HCT116 (cell line): ENCODE measurements around the gene HNMT. TPM values are rescaled to one million over a fixed set of nuclear protein-coding genes. Genes with fewer than 3 reads are reported as not detected.

Experiments
- ATAC-seq: fragments of 200-7000 bp; cut with Tn5 transposase; 2 replicates; pipeline ENCODE4 v1.9.1; 2020; ENCODE audit warnings: mild to moderate bottlenecking, moderate library complexity
- BruUV-seq: library from RNA; stranded (reverse); fragments of 400-500 nt; replicated peaks from 2 replicates; lab custom pipeline; 2021; lab: Mats Ljungman, UMichigan
- CTCF ChIA-PET: fragments of 300-600 bp; sonication (Branson Sonifier 250); formaldehyde crosslinking; loops from one replicate; lab custom pipeline; 2021; ENCODE audit warnings: antibody characterized with exemption; lab: Charles Lee
- POLR2A ChIA-PET: fragments of 300-600, 350-600 bp; sonication (Branson Sonifier 250); formaldehyde crosslinking; loops from one replicate; lab custom pipeline; 2021; ENCODE audit warnings: antibody characterized with exemption; lab: Charles Lee
- RAD21 ChIA-PET, 2 experiments: fragments of 300-600 bp; sonication (Branson Sonifier 250); formaldehyde crosslinking; loops; one replicate each; lab custom pipeline; 2023; ENCODE audit warnings: low total read pairs in 2 of 2; ENCODE audit not compliant: uncharacterized antibody in 2 of 2, unreplicated experiment in 2 of 2, low non-redundant PET in 1 of 2; lab: Charles Lee
- DNase-seq: peaks from one replicate; pipeline ENCODE4 v3.0.0-alpha.2; 2010; ENCODE audit warnings: low read depth, low spot score
- H2AFZ ChIP-seq: fragments of 200-600 bp; shearing (Covaris generic), sonication (generic); 2 replicates; pipeline ENCODE4 v1.6.1; 2017; ENCODE audit warnings: low read depth, mixed run types, mixed read lengths, antibody characterized with exemption, low read length; ENCODE audit not compliant: poor library complexity, severe bottlenecking
- H3K27ac ChIP-seq: 2 replicates; pipeline ENCODE4 v1.5.1; 2012; ENCODE audit warnings: low read depth, low read length
- H3K27me3 ChIP-seq: fragments of 200-600 bp; sonication (generic); 2 replicates; pipeline ENCODE4 v1.6.1; 2016; ENCODE audit warnings: mixed run types, low read length, mixed read lengths; ENCODE audit not compliant: insufficient read depth
- H3K36me3 ChIP-seq, 2 experiments: fragments of 200-500 bp in 1 of 2; fragments of 200-600 bp in 1 of 2; sonication (Bioruptor generic) in 1 of 2; sonication (generic) in 1 of 2; 2 replicates each; pipeline versions ENCODE4 v1.5.1 to v1.6.1; 2014 to 2016; ENCODE audit warnings: low read length in 2 of 2, inconsistent platforms in 1 of 2, mixed read lengths in 1 of 2, mixed run types in 1 of 2; ENCODE audit not compliant: insufficient read depth in 2 of 2, control insufficient read depth in 1 of 2
- H3K4me1 ChIP-seq, 2 experiments: fragments of 200-600 bp in 1 of 2; sonication (generic) in 1 of 2; 2 replicates each; pipeline versions ENCODE4 v1.5.1 to v1.6.1; 2012 to 2017; ENCODE audit warnings: low read length in 2 of 2, inconsistent platforms in 1 of 2, mild to moderate bottlenecking in 1 of 2, mixed read lengths in 1 of 2, mixed run types in 1 of 2, moderate library complexity in 1 of 2; ENCODE audit not compliant: insufficient read depth in 2 of 2, control insufficient read depth in 1 of 2
- H3K4me2 ChIP-seq: fragments of 200-600 bp; sonication (generic); 2 replicates; pipeline ENCODE4 v1.6.1; 2017; ENCODE audit warnings: mixed run types, low read length, mixed read lengths
- H3K4me3 ChIP-seq, 2 experiments: fragments of 200-600 bp in 1 of 2; sonication (generic) in 1 of 2; replicated peaks in 1 of 2; 2 replicates each; pipeline ENCODE4 v1.5.1; 2011 to 2016; ENCODE audit warnings: low read length in 2 of 2, control low read depth in 1 of 2, low read depth in 1 of 2, mild to moderate bottlenecking in 1 of 2, mixed read lengths in 1 of 2, mixed run types in 1 of 2
- H3K79me2 ChIP-seq: fragments of 200-600 bp; sonication (generic); 2 replicates; pipeline ENCODE4 v1.6.1; 2017; ENCODE audit warnings: mild to moderate bottlenecking, mixed run types, low read length, moderate library complexity, mixed read lengths; ENCODE audit not compliant: insufficient read depth
- H3K9ac ChIP-seq: fragments of 200-600 bp; sonication (generic); 2 replicates; pipeline ENCODE4 v1.6.1; 2016; ENCODE audit warnings: low read length, mixed read lengths
- H3K9me2 ChIP-seq: fragments of 200-600 bp; sonication (generic), shearing (Covaris generic); 2 replicates; pipeline ENCODE4 v1.6.1; 2017; ENCODE audit warnings: mixed run types, mild to moderate bottlenecking, moderate library complexity; ENCODE audit not compliant: insufficient read depth
- H3K9me3 ChIP-seq, 2 experiments: fragments of 200-500 bp in 1 of 2; fragments of 200-600 bp in 1 of 2; sonication (Bioruptor generic) in 1 of 2; sonication (generic) in 1 of 2; 2 replicates each; pipeline ENCODE4 v1.6.1; 2014 to 2017; ENCODE audit warnings: low read length in 2 of 2, mixed read lengths in 2 of 2, inconsistent platforms in 1 of 2, low read depth in 1 of 2, mild to moderate bottlenecking in 1 of 2, mixed run types in 1 of 2, moderate library complexity in 1 of 2; ENCODE audit not compliant: control insufficient read depth in 1 of 2, insufficient read depth in 1 of 2
- H4K20me1 ChIP-seq: fragments of 200-600 bp; sonication (generic), shearing (Covaris generic); 2 replicates; pipeline ENCODE4 v1.6.1; 2017; ENCODE audit warnings: mixed run types, mild to moderate bottlenecking, moderate library complexity; ENCODE audit not compliant: insufficient read depth
- CBX3 ChIP-seq: IDR thresholded peaks from 2 replicates; pipeline ENCODE4 v1.6.1; 2012; ENCODE audit warnings: low read depth
- CEBPB ChIP-seq: IDR thresholded peaks from 2 replicates; pipeline ENCODE4 v1.6.1; 2012; ENCODE audit warnings: low read depth
- EGR1 ChIP-seq: IDR thresholded peaks from 2 replicates; pipeline ENCODE4 v1.6.1; 2012; ENCODE audit warnings: low read depth
- ELF1 ChIP-seq: IDR thresholded peaks from 2 replicates; pipeline ENCODE4 v1.6.1; 2012; ENCODE audit warnings: low read depth, borderline replicate concordance
- JUND ChIP-seq: IDR thresholded peaks from 2 replicates; pipeline ENCODE4 v1.6.1; 2012
- POLR2A ChIP-seq: IDR thresholded peaks from 2 replicates; pipeline ENCODE4 v1.7.0; 2011; ENCODE audit warnings: borderline replicate concordance; ENCODE audit not compliant: insufficient read depth, insufficient read length; ENCODE audit errors: extremely low read depth
- SIN3A ChIP-seq: IDR thresholded peaks from 2 replicates; pipeline ENCODE4 v1.6.1; 2012; ENCODE audit warnings: low read depth
- SP1 ChIP-seq: IDR thresholded peaks from 2 replicates; pipeline ENCODE4 v1.6.1; 2012; ENCODE audit warnings: low read depth
- SRF ChIP-seq: IDR thresholded peaks from 2 replicates; pipeline ENCODE4 v1.6.1; 2012; ENCODE audit warnings: low read depth
- TCF7L2 ChIP-seq: IDR thresholded peaks from 2 replicates; pipeline ENCODE4 v1.7.0; 2011; ENCODE audit warnings: borderline replicate concordance, inconsistent platforms; ENCODE audit not compliant: insufficient read depth, insufficient read length; ENCODE audit errors: extremely low read depth
- ZFX ChIP-seq: fragments of 450-650 bp; IDR thresholded peaks from 2 replicates; pipeline ENCODE4 v1.6.1; 2017
- intact Hi-C: fragments of 100-400 bp; cut with micrococcal nuclease; formaldehyde crosslinking; loops from 2 replicates; pipeline ENCODE4 v1.10.0; 2022
- total RNA-seq: library from RNA; stranded (reverse); gene quantifications from one replicate; pipeline ENCODE4 v1.2.1, GENCODE V29; 2021; ENCODE audit not compliant: unreplicated experiment
- TF ChIP-seq, protein P1 (sequence below): IDR thresholded peaks from 2 replicates; pipeline ENCODE4 v1.6.1; 2012
- TF ChIP-seq, protein P2 (sequence below): IDR thresholded peaks from 2 replicates; pipeline ENCODE4 v1.6.1; 2012

Gene HNMT
- total RNA-seq, 1 experiment from 2014 or later: not detected

DNA sequence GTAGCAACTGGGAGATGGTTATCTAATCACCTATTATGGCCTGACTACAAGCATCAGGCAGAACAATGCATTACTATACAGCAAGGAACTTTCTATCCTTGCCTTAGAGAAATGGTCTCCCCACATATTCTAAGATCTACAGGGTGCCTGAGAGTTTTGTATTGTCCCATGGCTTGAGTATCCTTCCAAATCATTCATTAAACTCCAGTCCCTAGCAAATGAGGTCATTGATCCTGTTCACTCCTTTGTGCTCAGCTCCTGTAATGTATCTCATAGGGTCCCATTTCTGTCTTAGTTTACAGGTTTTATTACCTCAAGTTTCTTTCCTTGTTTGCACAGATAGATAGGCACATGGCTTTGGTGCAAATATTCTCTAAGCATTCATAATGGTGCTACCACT is 9.0 kb downstream of the HNMT start:
- Histone ChIP-seq H3K9me3 (no peaks in the 10 kb centered on the region), H3K4me3 (no peak overlapping the region), H3K9ac (no peak overlapping the region), H4K20me1 (no peaks in the 10 kb centered on the region), H2AFZ (no peak overlapping the region), H3K27me3 (no peaks in the 10 kb centered on the region), H3K4me2 (no peak overlapping the region), H3K36me3 (no peaks in the 10 kb centered on the region), H3K4me1 (peaks cover 4 to 16% of the 10 kb centered on the region in 2 experiments), H3K27ac (no peak overlapping the region), H3K9me2 (no peaks in the 10 kb centered on the region), H3K79me2 (no peaks in the 10 kb centered on the region)
- CTCF ChIA-PET: no interaction called here
- no peak for ATAC-seq
- DNase-seq: no peak
- no TSS peak for BruUV-seq
- POLR2A ChIA-PET: no interaction called here
- intact Hi-C loops: no loop called here
- RAD21 ChIA-PET: no interaction called here
- TF ChIP-seq, protein P1, sequence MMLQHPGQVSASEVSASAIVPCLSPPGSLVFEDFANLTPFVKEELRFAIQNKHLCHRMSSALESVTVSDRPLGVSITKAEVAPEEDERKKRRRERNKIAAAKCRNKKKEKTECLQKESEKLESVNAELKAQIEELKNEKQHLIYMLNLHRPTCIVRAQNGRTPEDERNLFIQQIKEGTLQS: no peak
- no peak for TF ChIP-seq CBX3
- TF ChIP-seq ELF1: no peak
- no peak for TF ChIP-seq EGR1
- TF ChIP-seq CEBPB: no peak
- TF ChIP-seq TCF7L2: no peak
- no peak for TF ChIP-seq SIN3A
- TF ChIP-seq ZFX: no peak
- no peak for TF ChIP-seq SRF

DNA sequence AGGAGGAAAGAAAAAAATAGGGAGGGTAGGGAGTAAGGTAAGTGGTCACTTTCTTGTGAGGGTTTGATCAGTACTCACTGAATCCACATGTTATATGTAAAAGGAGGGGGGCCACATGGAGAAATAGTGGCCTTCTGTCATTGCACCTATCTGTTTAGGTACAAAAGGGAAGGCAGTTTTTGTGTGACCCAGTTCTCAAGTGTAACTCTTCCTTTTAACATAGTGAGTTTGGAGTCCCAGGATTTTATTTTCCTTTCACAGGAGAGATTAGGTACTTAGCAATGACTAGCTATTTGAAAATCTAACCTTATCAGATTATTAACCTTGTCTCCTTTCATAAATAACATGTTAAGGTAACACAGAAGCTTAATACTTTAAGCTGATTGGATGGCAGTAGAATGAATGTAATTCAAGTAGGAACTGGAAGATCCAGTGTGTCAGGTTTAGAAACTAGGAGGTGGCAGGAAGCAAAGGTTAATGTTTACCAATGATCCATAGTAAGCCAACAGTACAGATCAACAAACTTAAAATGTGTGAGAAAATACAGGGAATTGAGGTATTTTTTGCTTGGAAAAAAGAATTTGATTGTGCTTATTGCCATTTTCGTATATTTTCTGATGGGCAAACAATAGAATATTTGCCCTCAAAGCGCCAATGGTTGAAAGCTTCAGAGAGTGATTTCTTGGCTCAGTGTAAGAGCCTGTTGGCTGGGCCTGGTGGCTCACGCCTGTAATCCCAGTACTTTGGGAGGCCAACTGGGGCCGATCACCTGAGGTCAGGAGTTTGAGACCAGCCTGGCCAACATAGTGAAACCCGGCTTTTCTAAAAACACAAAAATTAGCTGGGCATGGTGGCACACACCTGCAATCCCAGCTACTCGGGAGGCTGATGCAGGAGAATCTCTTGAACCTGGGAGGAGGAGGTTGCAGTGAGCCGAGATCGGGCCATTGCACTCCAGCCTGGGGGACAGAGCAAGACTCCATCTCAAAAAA is 11.3 kb downstream of the HNMT start:
- no peak overlapping the region for H3K9ac ChIP-seq
- TF ChIP-seq CBX3 (0 out of 2 replicates have a peak, but pooled peaks have one; percentile 31), SP1 (peak; percentile 66), POLR2A (no peak), JUND (peak; percentile 28; the same call in 1 of the 2 replicates)
- TF ChIP-seq, protein P1: no peak
- TF ChIP-seq, protein P2, sequence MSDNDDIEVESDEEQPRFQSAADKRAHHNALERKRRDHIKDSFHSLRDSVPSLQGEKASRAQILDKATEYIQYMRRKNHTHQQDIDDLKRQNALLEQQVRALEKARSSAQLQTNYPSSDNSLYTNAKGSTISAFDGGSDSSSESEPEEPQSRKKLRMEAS: no peak
- DNase-seq (peak; percentile 3), ATAC-seq (peak; percentile 50; the same call in 1 of the 2 replicates)
- RAD21 ChIA-PET: no interaction called here
- no peak overlapping the region for H3K27ac ChIP-seq
- peak overlapping the region; percentile 23 for H3K4me2 ChIP-seq
- BruUV-seq: no TSS peak
- CTCF ChIA-PET: no interaction called here
- H4K20me1 ChIP-seq: no peaks in the 10 kb centered on the region
- POLR2A ChIA-PET: no interaction called here
- H3K9me2 ChIP-seq: no peaks in the 10 kb centered on the region
- no peaks in the 10 kb centered on the region for H3K9me3 ChIP-seq
- no peaks in the 10 kb centered on the region for H3K36me3 ChIP-seq
- no peak overlapping the region for H3K4me3 ChIP-seq
- peaks cover 4 to 16% of the 10 kb centered on the region in 2 experiments for H3K4me1 ChIP-seq
- no peak overlapping the region for H2AFZ ChIP-seq
- intact Hi-C loops: no loop called here
- no peaks in the 10 kb centered on the region for H3K27me3 ChIP-seq
- no peaks in the 10 kb centered on the region for H3K79me2 ChIP-seq
